A549 (cell line): ENCODE measurements around the gene ATP6V1F. TPM values are rescaled to one million over a fixed set of nuclear protein-coding genes. Genes with fewer than 3 reads are reported as not detected.

Source experiments
- ATAC-seq, 2 experiments: fragments of 200-7000 bp in 1 of 2; fragments of >200 bp in 1 of 2; cut with Nextera tagmentation in 1 of 2; cut with Tn5 transposase in 1 of 2; 3 replicates each; pipeline versions ENCODE4 v1.8.0 to v1.9.1; 2018 to 2020; ENCODE audit warnings: mild to moderate bottlenecking in 1 of 2, moderate library complexity in 1 of 2
- CTCF ChIA-PET: fragments of 300-600 bp; sonication (Branson Sonifier 250); formaldehyde crosslinking; extraction: SDS; loops from one replicate; lab custom pipeline; 2021; ENCODE audit warnings: antibody characterized with exemption, inconsistent platforms; lab: Yijun Ruan, JAX
- POLR2A ChIA-PET: fragments of 350-600 bp; formaldehyde crosslinking; extraction: SDS; loops from one replicate; lab custom pipeline; 2021; ENCODE audit warnings: antibody characterized with exemption, inconsistent platforms; lab: Yijun Ruan, JAX
- DNase-seq, 2 experiments: peaks; one replicate each; pipeline versions ENCODE4 v3.0.0 to v3.0.0-alpha.2; 2011 to 2016; ENCODE audit warnings: low read depth in 1 of 2, low spot score in 1 of 2
- FAIRE-seq: peaks from 2 replicates; lab custom pipeline; 2011; peaks lifted over from hg19 to GRCh38; lab: Jason Lieb, UNC
- H3K27ac ChIP-seq, 2 experiments: fragments of >200 bp; sonication (Bioruptor Twin); formaldehyde crosslinking; 3 replicates each; pipeline ENCODE4 v1.5.1; 2016 to 2017
- H3K4me1 ChIP-seq: fragments of >200 bp; sonication (Bioruptor Twin); formaldehyde crosslinking; 3 replicates; pipeline ENCODE4 v1.6.1; 2016
- H3K4me2 ChIP-seq: fragments of >200 bp; sonication (Bioruptor Twin); formaldehyde crosslinking; 3 replicates; pipeline ENCODE4 v1.6.1; 2016
- H3K4me3 ChIP-seq: fragments of >200 bp; sonication (Bioruptor Twin); formaldehyde crosslinking; 3 replicates; pipeline ENCODE4 v1.5.1; 2016
- H3K9me3 ChIP-seq: fragments of >200 bp; sonication (Bioruptor Twin); formaldehyde crosslinking; 3 replicates; pipeline ENCODE4 v1.6.1; 2016
- BHLHE40 ChIP-seq: IDR thresholded peaks from 2 replicates; pipeline ENCODE4 v1.6.1; 2012; ENCODE audit warnings: low read depth, low read length, inconsistent platforms
- CBX2 ChIP-seq: fragments of 200-600 bp; sonication (generic); IDR thresholded peaks from 2 replicates; pipeline ENCODE4 v1.6.1; 2016; ENCODE audit warnings: low read depth, mild to moderate bottlenecking, borderline replicate concordance
- CHD4 ChIP-seq: fragments of 200-600 bp; sonication (generic); IDR thresholded peaks from 2 replicates; pipeline ENCODE4 v1.6.1; 2016; ENCODE audit warnings: antibody characterized with exemption, mild to moderate bottlenecking, borderline replicate concordance
- EP300 ChIP-seq, 2 experiments: fragments of >200 bp; sonication (Bioruptor Twin); formaldehyde crosslinking; IDR thresholded peaks; 2 replicates in 1 of 2; 3 replicates in 1 of 2; pipeline ENCODE4 v1.6.1; 2016 to 2017
- ESRRA ChIP-seq: fragments of 150-350 bp; IDR thresholded peaks from 2 replicates; pipeline ENCODE4 v1.6.1; 2014; ENCODE audit warnings: mild to moderate bottlenecking, low read length, borderline replicate concordance
- FOSL2 ChIP-seq, 2 experiments: fragments of 450-650 bp in 1 of 2; fragments of >200 bp in 1 of 2; sonication (Bioruptor Twin) in 1 of 2; formaldehyde crosslinking; IDR thresholded peaks; 2 replicates each; pipeline versions ENCODE4 v1.5.0 to v1.6.1; 2016 to 2020; ENCODE audit warnings: mild to moderate bottlenecking in 1 of 2, moderate library complexity in 1 of 2
- GATA3 ChIP-seq: IDR thresholded peaks from 2 replicates; pipeline ENCODE4 v1.6.1; 2012; ENCODE audit warnings: borderline replicate concordance
- HDAC2 ChIP-seq: fragments of 200-600 bp; sonication (generic); IDR thresholded peaks from 2 replicates; pipeline ENCODE4 v1.6.1; 2016
- HEYL ChIP-seq: fragments of 250-450 bp; sonication (Bioruptor Pico); IDR thresholded peaks from 2 replicates; pipeline ENCODE4 v1.8.0; 2021; ENCODE audit warnings: mild to moderate bottlenecking, moderate library complexity
- HOXA7 ChIP-seq: fragments of 250-450 bp; sonication (Bioruptor Pico); IDR thresholded peaks from 2 replicates; pipeline ENCODE4 v1.5.0; 2020; ENCODE audit warnings: mild to moderate bottlenecking, moderate library complexity
- HOXB13 ChIP-seq: fragments of 250-450 bp; sonication (Bioruptor Pico); IDR thresholded peaks from 2 replicates; pipeline ENCODE4 v1.5.0; 2020; ENCODE audit warnings: low read depth, mild to moderate bottlenecking, moderate library complexity
- JUNB ChIP-seq: fragments of >200 bp; sonication (Bioruptor Twin); formaldehyde crosslinking; IDR thresholded peaks from 2 replicates; pipeline ENCODE4 v1.6.1; 2016
- KDM1A ChIP-seq: fragments of 200-600 bp; sonication (generic); IDR thresholded peaks from 2 replicates; pipeline ENCODE4 v1.6.1; 2016; ENCODE audit warnings: low read depth, mild to moderate bottlenecking
- MAZ ChIP-seq: fragments of 150-350 bp; IDR thresholded peaks from 2 replicates; pipeline ENCODE4 v1.6.1; 2014; ENCODE audit warnings: antibody characterized with exemption, low read depth, low read length, borderline replicate concordance
- NPAS2 ChIP-seq: fragments of 250-450 bp; sonication (Bioruptor Pico); IDR thresholded peaks from 2 replicates; pipeline ENCODE4 v1.8.0; 2022; ENCODE audit warnings: mild to moderate bottlenecking, moderate library complexity, borderline replicate concordance
- NR3C1 ChIP-seq: fragments of >200 bp; sonication (Bioruptor Twin); formaldehyde crosslinking; IDR thresholded peaks from 3 replicates; pipeline ENCODE4 v1.6.1; 2017
- PHF8 ChIP-seq: fragments of 200-600 bp; sonication (generic); IDR thresholded peaks from 2 replicates; pipeline ENCODE4 v1.6.1; 2016; ENCODE audit warnings: low read depth, mild to moderate bottlenecking, antibody characterized with exemption, moderate library complexity, borderline replicate concordance
- POLR2A ChIP-seq: IDR thresholded peaks from 2 replicates; pipeline ENCODE4 v1.6.1; 2012; ENCODE audit warnings: mild to moderate bottlenecking, low read length
- RARB ChIP-seq: fragments of 250-450 bp; sonication (Bioruptor Pico); IDR thresholded peaks from 2 replicates; pipeline ENCODE4 v1.8.0; 2021; ENCODE audit warnings: mild to moderate bottlenecking, moderate library complexity
- SMC3 ChIP-seq: fragments of >200 bp; sonication (Bioruptor Twin); formaldehyde crosslinking; IDR thresholded peaks from 3 replicates; pipeline ENCODE4 v1.6.1; 2018; ENCODE audit warnings: inconsistent platforms
- TFCP2L1 ChIP-seq: fragments of 250-450 bp; sonication (Bioruptor Pico); IDR thresholded peaks from 2 replicates; pipeline ENCODE4 v1.5.0; 2021; ENCODE audit warnings: mild to moderate bottlenecking
- TP53 ChIP-seq: fragments of 250-450 bp; sonication (Bioruptor Pico); IDR thresholded peaks from 2 replicates; pipeline ENCODE4 v1.5.0; 2021; ENCODE audit warnings: mild to moderate bottlenecking, moderate library complexity
- ZC3H11A ChIP-seq: fragments of 450-650 bp; IDR thresholded peaks from 2 replicates; pipeline ENCODE4 v1.6.1; 2014; ENCODE audit warnings: antibody characterized with exemption, mild to moderate bottlenecking
- ZFP36 ChIP-seq: fragments of 450-650 bp; IDR thresholded peaks from 2 replicates; pipeline ENCODE4 v1.6.1; 2014; ENCODE audit warnings: borderline replicate concordance; ENCODE audit not compliant: partially characterized antibody
- WGBS: methylation state at CpG from one replicate; pipeline ENCODE4 v1.1.6; 2017; ENCODE audit errors: missing lambda C conversion rate; 5-methylcytosine and 5-hydroxymethylcytosine counted together
- polyA plus RNA-seq, 4 experiments: library from polyadenylated mRNA; depleted of rRNA in 3 of 4; stranded (reverse); fragments of >200 nt; fragmentation: RNase III in 1 of 4; extraction: RNeasy Plus Mini Kit Qiagen cat#74134 plus additional on column Dnase treatment in 1 of 4; gene quantifications; 2 replicates in 3 of 4; 3 replicates in 1 of 4; pipeline ENCODE4 v1.2.3, GENCODE V29; 2011 to 2017
- TF ChIP-seq, protein P1 (sequence below): fragments of >200 bp; sonication (Bioruptor Twin); formaldehyde crosslinking; IDR thresholded peaks from 2 replicates; pipeline ENCODE4 v1.6.1; 2016
- TF ChIP-seq, protein P2 (sequence below): IDR thresholded peaks from 2 replicates; pipeline ENCODE4 v1.6.1; 2012; ENCODE audit warnings: low read depth, borderline replicate concordance
- TF ChIP-seq, protein P3 (sequence below): fragments of 450-650 bp; IDR thresholded peaks from 2 replicates; pipeline ENCODE4 v1.6.1; 2014; ENCODE audit warnings: antibody characterized with exemption
- TF ChIP-seq, protein P4 (sequence below): fragments of 150-350 bp; IDR thresholded peaks from 2 replicates; pipeline ENCODE4 v1.6.1; 2014; ENCODE audit warnings: low read depth, mild to moderate bottlenecking, low read length
- TF ChIP-seq, protein P5 (sequence below): fragments of >200 bp; sonication (Bioruptor Twin); formaldehyde crosslinking; IDR thresholded peaks from 3 replicates; pipeline ENCODE4 v1.6.1; 2016

ATP6V1F gene
- polyA plus RNA-seq, 2 of the 4 experiments (the other 2 are of a cell fraction) = 155 to 229 TPM

DNA sequence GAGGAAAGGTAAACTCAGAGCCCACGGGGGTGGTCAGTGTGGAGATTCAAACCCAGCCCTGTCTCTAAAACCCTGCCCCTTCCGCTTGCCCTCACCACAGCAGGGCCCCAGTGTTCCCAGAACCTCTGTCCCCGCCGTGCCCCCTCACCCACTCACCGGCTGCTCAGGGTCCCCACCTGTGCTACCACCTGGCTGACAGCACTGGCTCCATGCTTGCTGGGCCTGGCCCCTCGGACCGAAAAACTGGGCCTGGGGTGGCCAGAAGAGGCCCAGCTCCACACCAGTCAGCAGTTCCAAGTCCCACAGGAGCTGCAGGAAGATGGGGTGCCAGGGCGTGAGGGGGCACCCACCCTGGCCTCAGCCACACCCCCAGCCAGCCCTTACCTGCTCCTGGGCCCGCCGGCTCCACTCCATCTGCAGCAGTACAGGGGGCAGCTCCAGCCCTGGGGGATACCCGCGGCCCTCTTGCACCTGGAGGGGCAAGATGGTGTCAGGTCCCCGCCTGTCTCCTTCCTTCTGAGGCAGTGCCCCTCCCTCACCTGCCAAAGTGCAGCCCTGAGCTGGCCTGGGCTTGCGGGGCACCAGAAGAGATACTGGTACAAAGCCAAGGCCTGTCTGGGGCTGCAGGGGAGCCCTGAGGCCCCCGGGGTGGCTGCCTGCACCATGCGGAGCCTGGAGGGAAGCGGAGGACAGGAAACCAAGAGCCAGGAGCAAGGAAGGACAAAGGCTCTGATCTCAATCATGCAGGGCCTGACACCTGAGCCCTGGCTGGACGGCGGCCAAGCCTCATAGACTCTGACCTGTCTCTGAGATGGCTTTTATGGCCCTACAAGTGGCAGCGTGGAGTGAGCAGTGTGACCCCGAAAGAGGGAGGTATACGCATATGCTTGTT is 11.7 kb downstream of the ATP6V1F start:
- H3K4me2 ChIP-seq = no peak overlapping the region
- DNase-seq (no peak), ATAC-seq (no peak), FAIRE-seq (no peak)
- ChIA-PET POLR2A (no interaction called here), CTCF (interaction anchor here (1.4 to 17.4 kb wide), 3 partner anchors 9 to 217 kb away, joined by 3 to 225 read pairs (median 12); partner anchors contain the start of gene ATP6V1F)
- no peaks in the 10 kb centered on the region for H3K9me3 ChIP-seq
- H3K27ac ChIP-seq = no peak overlapping the region
- 0 out of 3 replicates have a peak, but pooled peaks cover 3% of the 10 kb centered on the region for H3K4me1 ChIP-seq
- 83% methylated on average over 15 of the region's 22 CpGs for WGBS
- TF ChIP-seq FOSL2 (IDR thresholded peaks at IDR 0.05) = no peak
- no peak for TF ChIP-seq FOSL2 (CRISPR knock-in tag; IDR thresholded peaks at IDR 0.05)
- TF ChIP-seq, protein P1, sequence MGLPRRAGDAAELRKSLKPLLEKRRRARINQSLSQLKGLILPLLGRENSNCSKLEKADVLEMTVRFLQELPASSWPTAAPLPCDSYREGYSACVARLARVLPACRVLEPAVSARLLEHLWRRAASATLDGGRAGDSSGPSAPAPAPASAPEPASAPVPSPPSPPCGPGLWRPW = no peak
- TF ChIP-seq HOXA7 (CRISPR knock-in tag) = no peak
- no peak for TF ChIP-seq POLR2A
- TF ChIP-seq TFCP2L1 (CRISPR knock-in tag) = no peak
- TF ChIP-seq JUNB = no peak
- TF ChIP-seq, protein P2, sequence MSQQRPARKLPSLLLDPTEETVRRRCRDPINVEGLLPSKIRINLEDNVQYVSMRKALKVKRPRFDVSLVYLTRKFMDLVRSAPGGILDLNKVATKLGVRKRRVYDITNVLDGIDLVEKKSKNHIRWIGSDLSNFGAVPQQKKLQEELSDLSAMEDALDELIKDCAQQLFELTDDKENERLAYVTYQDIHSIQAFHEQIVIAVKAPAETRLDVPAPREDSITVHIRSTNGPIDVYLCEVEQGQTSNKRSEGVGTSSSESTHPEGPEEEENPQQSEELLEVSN = no peak
- TF ChIP-seq, protein P3, sequence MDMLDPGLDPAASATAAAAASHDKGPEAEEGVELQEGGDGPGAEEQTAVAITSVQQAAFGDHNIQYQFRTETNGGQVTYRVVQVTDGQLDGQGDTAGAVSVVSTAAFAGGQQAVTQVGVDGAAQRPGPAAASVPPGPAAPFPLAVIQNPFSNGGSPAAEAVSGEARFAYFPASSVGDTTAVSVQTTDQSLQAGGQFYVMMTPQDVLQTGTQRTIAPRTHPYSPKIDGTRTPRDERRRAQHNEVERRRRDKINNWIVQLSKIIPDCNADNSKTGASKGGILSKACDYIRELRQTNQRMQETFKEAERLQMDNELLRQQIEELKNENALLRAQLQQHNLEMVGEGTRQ = no peak
- no peak for TF ChIP-seq PHF8
- TF ChIP-seq NPAS2 = no peak
- TF ChIP-seq GATA3 = no peak
- no peak for TF ChIP-seq HOXB13 (CRISPR knock-in tag)
- TF ChIP-seq NR3C1 = no peak
- no peak for TF ChIP-seq ZFP36
- TF ChIP-seq TP53 = no peak
- no peak for TF ChIP-seq RARB (CRISPR knock-in tag)
- TF ChIP-seq SMC3 = no peak
- TF ChIP-seq EP300 (IDR thresholded peaks at IDR 0.05) = no peak
- TF ChIP-seq ZC3H11A = no peak
- TF ChIP-seq HEYL (CRISPR knock-in tag) = no peak
- H3K4me3 ChIP-seq = no peak overlapping the region

DNA sequence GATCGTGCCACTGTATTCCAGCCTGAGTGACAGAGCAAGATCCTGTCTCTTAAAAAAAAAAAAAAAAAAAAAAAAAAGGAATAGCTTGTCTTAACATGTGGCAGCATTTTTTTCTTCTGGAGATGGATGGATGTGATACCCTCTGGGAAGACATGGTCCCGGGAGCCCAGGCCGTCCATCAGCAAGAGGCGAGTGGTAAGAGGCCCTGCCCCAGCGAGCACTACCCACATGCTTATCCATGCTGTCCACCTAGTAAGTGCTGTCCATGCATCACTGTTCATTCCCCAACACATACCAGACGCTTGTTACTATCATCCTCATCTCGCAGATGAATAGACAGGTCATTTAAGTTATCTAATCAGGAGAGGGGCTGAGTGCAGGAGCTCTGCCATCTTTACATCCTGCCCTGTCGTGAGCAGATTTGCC is 12.9 kb downstream of the ATP6V1F start:
- DNase-seq = no peak
- FAIRE-seq = no peak

More for the DNA sequence above, 12.9 kb downstream of the ATP6V1F start:
- WGBS = 51% methylated on average over 8 of the region's 8 CpGs
- CTCF ChIA-PET = interaction anchor here (0.5 to 17.4 kb wide), 5 partner anchors 7 to 407 kb away, joined by 3 to 225 read pairs (median 5); partner anchors contain the start of gene ATP6V1F
- TF ChIP-seq KDM1A (no peak), ESRRA (no peak), MAZ (no peak), POLR2A (no peak), ZC3H11A (no peak), CBX2 (no peak), BHLHE40 (no peak), HDAC2 (no peak), CHD4 (no peak)
- TF ChIP-seq, protein P4, sequence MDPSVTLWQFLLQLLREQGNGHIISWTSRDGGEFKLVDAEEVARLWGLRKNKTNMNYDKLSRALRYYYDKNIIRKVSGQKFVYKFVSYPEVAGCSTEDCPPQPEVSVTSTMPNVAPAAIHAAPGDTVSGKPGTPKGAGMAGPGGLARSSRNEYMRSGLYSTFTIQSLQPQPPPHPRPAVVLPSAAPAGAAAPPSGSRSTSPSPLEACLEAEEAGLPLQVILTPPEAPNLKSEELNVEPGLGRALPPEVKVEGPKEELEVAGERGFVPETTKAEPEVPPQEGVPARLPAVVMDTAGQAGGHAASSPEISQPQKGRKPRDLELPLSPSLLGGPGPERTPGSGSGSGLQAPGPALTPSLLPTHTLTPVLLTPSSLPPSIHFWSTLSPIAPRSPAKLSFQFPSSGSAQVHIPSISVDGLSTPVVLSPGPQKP = no peak
- TF ChIP-seq, protein P5, sequence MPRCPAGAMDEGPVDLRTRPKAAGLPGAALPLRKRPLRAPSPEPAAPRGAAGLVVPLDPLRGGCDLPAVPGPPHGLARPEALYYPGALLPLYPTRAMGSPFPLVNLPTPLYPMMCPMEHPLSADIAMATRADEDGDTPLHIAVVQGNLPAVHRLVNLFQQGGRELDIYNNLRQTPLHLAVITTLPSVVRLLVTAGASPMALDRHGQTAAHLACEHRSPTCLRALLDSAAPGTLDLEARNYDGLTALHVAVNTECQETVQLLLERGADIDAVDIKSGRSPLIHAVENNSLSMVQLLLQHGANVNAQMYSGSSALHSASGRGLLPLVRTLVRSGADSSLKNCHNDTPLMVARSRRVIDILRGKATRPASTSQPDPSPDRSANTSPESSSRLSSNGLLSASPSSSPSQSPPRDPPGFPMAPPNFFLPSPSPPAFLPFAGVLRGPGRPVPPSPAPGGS = no peak
- TF ChIP-seq, protein P1 = no peak
- Histone ChIP-seq H3K4me2 (no peak overlapping the region), H3K9me3 (no peaks in the 10 kb centered on the region), H3K27ac (no peak overlapping the region), H3K4me1 (no peaks in the 10 kb centered on the region), H3K4me3 (no peak overlapping the region)
- ATAC-seq = no peak
- POLR2A ChIA-PET = no interaction called here
